GM21447 (cell line): ENCODE measurements around the gene IQGAP3.

Experiments used
- ATAC-seq: cut with Tn5 transposase; IDR thresholded peaks from one replicate; pipeline ENCODE4 v1.9.1; 2021; ENCODE audit not compliant: unreplicated experiment

IQGAP3 gene

DNA sequence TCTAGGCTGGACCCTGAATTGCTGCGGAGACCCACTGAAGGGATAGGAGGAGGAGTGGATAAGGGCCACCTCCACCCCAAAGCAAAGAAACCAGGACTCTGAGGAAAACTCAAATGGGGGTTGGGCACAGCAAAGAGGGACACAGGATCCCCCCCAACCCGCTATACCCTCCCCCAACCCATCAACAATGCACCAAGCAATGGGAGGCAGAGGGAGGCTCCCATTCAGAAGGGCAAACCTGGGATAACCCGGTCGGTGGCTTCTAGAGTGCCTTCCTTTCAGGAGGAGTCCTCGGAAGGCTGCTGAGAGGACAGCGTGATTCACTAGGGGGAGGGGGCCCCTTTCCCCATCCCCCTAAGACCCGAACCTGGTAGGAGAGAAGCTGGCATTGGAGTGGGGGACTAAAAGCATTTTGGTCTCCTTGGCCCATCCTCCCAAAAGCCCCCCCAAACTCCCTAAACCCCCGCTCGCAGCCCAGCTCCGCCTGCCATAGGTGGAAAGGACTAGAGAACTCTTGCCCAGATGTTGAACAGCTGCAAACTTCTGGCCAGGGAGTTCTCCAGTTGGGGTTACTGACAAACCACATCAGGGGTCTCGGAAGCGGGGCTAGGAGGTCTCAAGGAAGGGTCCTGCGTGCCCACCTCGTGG is 73.0 kb downstream of the IQGAP3 start:
- ATAC-seq, result no peak

GRCh38 chr1:156498432-156499193 is 73.8 kb downstream of the IQGAP3 start:
- no peak for ATAC-seq

DNA sequence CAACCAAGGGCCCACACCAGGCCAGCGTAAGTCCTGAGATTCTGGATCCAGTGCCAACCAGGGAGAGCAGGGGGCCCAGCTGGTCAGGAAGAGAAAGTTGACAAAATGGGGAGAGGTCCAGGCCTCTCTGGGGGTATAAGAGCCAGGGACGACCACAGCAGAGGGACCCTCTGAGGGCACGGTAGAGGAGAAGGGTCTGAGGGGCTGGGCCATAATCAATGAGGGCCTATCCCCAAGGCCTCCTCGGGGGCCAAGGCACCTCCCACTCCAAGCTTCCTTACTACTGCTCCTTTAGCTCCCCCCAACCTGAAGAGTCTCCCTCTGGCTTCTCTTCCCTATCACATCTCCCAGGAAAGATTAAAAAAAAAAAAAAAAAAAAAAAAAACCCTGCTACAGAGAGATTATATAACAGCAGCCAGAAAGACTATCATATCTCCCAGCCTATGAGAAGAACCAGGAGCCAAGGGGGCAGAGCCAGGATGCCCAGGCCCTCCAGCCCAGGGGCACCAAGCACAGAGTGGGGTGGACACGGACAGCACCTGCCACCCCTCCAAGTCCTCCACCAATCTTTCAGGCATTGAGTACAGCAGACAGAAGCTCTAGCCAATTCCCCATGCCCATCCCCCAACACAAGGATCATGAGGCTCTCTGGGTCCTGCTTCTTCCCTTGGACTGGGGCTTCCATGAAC is 74.5 kb downstream of the IQGAP3 start:
- no peak for ATAC-seq

GRCh38 chr1:156497078-156497742 is 75.2 kb downstream of the IQGAP3 start:
- ATAC-seq, result no peak

GRCh38 chr1:156496211-156496761 is 76.1 kb downstream of the IQGAP3 start:
- ATAC-seq, result no peak

GRCh38 chr1:156495401-156496140 is 76.8 kb downstream of the IQGAP3 start:
- no peak for ATAC-seq

GRCh38 chr1:156494309-156494895 is 78.0 kb downstream of the IQGAP3 start:
- no peak for ATAC-seq

- no peak for ATAC-seq
These were observed 78.6 kb downstream of the IQGAP3 start for GRCh38 chr1:156493742-156494141.

- ATAC-seq, result no peak
These were observed 79.2 kb downstream of the IQGAP3 start for GRCh38 chr1:156493154-156493631.

- peak; percentile 21 for ATAC-seq
These were observed 79.7 kb downstream of the IQGAP3 start for GRCh38 chr1:156492591-156493080.

DNA sequence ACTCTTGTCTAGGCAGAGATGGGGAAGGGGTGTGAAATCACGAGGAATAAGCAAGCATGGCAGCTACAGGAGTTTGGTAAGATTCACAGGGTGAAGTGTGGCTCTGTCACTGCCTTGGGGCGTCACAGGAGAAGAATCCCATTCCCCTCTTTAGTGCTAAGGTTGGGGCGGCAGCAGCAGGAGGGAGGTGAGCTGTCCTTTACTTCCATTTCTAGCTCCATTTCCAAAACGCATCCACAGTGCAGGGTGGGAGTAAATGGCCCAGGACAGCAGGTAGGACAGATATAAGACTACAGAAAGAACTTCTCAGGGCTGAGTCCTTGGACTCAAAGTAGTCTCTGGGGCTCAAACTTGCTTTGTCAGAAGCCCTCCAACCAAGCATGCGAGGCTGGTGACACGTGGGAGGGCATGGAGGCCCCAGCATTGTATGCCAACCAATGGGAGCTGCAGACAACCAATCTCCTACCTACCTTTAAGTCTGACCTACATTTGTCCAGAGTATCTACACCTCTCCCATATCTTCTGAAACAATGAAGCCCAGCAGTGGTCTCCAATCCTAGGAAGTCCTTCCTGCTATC is 80.3 kb downstream of the IQGAP3 start:
- no peak for ATAC-seq

DNA sequence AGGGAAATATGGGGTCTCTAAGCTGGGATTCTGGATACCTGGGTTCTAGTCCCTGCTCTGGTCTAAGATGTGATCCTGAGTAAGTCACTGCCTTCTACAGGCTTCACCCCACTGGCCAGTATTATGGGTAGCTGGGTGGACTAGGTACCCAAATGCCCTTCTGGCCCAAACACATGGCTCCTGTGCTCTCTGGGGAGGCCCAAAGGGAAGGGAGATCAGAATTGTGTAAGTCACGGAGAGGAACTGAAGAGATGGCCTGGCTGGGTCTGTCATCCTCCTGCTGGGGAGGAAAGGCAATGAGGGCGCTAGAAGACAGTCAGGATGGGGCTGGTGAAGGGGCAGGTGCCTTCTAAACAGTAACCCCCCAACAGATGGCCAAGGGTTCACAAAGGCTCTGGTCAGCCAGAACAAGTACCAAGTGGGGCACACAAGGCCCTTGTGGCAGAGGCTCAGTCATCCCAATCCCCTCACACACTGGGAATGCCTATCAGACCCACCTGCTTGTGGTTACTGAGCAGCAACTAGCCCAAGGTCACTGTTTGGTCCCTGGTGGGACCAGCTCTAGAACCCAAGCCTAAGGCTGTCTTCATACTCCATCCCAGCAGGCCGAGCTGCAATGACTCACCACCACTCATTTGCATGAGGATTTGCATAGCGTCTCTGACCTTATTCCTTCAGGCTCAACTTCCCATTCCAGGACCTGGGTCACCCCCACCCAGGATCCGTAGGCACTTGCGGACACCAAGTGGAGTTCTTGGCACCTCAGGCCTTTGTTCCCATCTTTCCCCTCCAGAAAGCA is 81.0 kb downstream of the IQGAP3 start:
- ATAC-seq, result no peak

DNA sequence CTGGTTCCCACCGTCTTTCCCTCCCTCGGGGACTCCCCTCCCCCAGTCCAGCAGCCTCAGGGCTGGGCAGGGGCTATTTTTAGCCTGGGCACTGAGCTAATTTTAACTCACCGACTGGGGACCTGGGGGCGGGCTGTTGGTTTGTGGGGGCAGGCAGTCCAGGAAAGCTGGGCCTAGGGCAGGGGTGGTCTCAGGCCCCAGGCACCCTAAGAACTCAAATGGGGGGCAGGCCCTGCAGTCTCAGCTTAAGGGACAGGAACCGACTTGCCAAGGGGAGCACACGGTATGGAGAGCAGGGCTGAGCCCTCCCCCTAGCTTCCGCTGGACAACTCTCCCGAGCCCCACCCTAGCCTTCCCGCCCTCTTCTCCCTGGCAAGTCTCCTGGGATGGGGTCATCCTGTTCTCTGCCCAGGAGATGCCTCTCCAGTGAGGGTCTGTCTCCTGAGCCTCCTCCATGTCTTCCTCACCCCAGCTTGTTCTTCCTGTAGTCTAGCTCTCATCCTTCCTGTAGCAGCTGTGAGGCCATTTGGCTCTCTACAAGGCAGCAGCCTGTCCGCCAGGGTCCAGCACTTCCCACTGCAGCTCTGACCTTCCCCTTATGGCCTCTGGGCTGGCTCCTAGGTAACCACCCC is 81.8 kb downstream of the IQGAP3 start:
- no peak for ATAC-seq

GRCh38 chr1:156489935-156490293 is 82.5 kb downstream of the IQGAP3 start:
- ATAC-seq, result no peak

DNA sequence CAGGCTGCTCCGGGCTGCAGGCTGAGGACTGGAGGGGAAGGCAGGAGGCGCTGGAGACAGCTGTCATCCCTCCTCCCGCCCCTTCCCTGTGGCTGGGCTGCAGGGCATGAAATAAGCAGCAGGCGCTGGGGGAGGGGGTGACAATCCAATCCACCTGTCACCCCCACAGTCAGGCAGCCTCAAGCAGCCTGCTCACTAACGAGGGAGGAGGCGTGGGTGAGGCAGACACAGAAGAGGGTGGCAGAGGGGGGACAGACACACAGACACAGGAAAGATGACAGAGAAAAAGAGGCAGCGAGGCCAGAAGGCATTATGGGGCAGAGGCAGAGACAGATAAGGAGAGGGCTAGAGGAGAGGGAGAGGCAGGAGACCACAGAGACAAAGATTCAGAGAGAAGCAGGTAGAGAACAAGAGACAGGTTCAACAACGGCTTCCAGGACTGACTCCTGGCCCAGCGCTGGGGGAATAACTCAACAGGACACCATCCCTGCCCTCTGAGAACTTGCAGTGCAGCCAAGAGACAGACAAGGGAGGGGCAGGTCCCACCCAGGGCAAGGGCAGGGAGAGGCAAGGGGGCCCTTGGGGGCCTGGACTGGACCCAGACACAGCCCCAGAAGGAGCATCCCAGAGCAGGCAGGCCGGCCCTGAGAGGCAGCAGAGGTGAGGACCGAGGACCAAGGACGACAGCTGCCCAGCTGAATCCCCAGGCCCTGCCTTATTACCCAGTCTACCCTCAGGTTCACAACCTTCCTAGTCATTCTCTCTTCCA is 83.0 kb downstream of the IQGAP3 start:
- peak; percentile 17 for ATAC-seq

DNA sequence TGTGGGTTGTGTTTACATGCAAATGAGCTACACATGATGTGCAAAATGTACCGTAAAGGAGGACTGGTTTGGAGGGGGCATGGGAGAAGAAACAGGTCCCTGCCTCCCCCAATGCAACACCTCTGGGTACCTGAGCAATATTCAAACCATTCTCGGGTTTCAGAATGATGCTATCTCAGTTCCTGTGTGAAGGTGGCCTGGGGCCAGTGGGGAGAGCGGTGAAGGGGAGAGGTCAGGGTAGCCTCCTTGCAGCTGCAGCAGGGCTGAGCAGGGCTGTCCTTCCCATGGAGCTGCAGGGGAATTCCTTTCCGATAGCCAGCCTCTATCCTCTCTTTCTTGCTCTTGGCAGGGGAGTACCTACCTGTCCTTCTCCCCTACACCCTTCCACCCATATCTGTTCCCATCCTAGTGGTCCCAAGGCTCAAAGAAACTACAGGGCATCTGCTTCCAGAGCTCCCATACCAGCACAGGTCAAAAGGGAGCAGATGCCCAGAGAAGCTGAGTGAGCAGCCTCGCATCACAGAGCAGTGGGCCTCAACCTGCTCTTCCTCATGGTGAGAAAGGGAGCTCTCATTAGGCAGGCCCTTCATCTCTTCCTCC is 83.7 kb downstream of the IQGAP3 start:
- ATAC-seq, result peak; percentile 57

GRCh38 chr1:156487862-156488261 is 84.5 kb downstream of the IQGAP3 start:
- ATAC-seq, result peak; percentile 25
